ENCODE measurements around the gene UTS2R. TPM values are rescaled to one million over a fixed set of nuclear protein-coding genes. Genes with fewer than 3 reads are reported as not detected.
A peak's percentile ranks its signal among the peaks of the same experiment; 100 is the strongest.

Gene UTS2R
- total RNA-seq, 4 donors from 2014 or later, result not detected

DNA sequence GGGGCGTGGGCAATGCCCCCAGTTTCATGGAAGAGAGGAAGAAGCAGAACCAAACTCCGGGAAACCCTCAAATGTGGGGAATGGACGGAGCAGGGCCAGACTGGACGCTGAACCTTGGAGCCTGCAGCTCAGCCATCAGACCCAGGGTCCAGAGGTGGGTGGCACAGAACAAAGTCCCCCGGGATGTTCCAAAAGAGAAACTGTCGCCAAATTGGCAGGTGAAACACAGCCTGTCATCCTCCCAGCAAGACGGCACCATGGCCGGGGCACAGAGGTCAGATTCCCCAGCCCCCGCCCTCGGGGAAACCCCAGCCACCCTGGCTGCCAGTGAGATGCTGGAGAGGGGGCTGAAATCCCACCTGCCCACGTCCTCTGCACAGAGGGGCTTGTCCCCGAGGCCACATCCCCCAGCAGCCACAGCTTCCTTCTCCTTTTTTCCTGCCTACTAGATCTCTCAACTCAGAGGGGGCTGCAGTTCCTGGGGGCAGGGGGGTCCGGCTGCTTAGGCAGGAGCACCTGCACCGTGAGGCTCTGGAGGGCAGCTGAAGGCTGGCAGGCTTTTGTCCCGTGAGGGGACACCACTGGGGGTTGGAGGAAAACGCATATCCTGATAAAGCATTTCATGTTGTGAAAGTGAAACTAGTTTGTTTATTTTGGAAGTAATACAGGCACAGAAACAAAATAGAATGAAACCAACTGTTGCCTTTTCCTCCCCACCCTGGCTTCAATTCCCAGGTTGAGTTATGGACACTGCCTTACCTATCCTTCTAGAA lies 36.8 kb upstream of the UTS2R start:
- peak overlapping the region; percentile 12 to 29 for H3K4me3 ChIP-seq
- no peak for DNase-seq
- TF ChIP-seq, protein P1, sequence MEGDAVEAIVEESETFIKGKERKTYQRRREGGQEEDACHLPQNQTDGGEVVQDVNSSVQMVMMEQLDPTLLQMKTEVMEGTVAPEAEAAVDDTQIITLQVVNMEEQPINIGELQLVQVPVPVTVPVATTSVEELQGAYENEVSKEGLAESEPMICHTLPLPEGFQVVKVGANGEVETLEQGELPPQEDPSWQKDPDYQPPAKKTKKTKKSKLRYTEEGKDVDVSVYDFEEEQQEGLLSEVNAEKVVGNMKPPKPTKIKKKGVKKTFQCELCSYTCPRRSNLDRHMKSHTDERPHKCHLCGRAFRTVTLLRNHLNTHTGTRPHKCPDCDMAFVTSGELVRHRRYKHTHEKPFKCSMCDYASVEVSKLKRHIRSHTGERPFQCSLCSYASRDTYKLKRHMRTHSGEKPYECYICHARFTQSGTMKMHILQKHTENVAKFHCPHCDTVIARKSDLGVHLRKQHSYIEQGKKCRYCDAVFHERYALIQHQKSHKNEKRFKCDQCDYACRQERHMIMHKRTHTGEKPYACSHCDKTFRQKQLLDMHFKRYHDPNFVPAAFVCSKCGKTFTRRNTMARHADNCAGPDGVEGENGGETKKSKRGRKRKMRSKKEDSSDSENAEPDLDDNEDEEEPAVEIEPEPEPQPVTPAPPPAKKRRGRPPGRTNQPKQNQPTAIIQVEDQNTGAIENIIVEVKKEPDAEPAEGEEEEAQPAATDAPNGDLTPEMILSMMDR (IDR thresholded peaks at IDR 0.05), result no peak
- TF ChIP-seq POLR2A (IDR thresholded peaks at IDR 0.05), result no peak
- H3K9me3 ChIP-seq, result no peaks in the 10 kb centered on the region
- no peaks in the 10 kb centered on the region for H3K36me3 ChIP-seq
- H3K4me1 ChIP-seq, result peaks cover 0 to 12% of the 10 kb centered on the region in 2 donors
- intact Hi-C loops (cut with DNase I; ENCODE audit: low total_unique reads), result no loop called here
- peak overlapping the region; percentile 69 to 74 for H3K27ac ChIP-seq
- H3K27me3 ChIP-seq, result no peaks in the 10 kb centered on the region

DNA sequence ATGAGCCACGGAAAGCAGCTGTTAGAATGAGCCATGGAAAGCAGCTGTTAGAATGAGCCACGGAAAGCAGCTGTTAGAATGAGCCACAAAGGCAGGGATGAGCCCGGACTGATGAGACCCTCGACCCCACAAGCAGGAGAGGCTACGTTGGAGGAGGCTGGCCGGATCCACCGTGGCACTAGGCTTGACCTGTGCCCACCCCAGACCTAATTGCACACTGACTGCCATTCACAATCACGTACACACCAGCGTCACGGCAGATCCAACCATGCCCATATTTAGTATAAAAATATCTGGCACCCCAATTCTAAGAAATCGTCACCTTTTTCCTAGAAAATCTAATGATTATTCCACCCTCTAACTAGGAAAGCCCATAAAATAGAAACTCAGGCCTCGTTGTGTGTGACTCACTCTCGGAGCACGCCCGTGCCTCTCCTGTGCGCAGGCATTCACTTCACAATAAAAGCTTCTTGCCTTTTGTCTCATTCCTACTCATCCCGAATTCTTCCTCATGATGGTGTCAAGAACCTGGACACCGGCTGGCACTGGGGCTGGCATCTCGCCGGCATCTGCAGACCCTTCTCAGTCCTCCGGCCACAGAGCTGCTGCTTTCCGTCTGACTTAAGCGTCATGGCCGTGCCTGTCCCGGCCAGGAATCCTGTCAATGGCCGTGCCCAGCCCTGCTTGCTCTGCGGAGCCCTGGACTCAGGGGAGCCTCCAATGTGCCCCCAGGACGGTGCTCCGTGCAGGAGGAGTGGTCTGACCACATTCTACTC lies 32.5 kb upstream of the UTS2R start:
- peak overlapping the region; percentile 34 to 43 for H3K4me3 ChIP-seq
- H3K27ac ChIP-seq, result peak overlapping the region; percentile 80 to 82
- peak; percentile 66 to 75 for DNase-seq

DNA sequence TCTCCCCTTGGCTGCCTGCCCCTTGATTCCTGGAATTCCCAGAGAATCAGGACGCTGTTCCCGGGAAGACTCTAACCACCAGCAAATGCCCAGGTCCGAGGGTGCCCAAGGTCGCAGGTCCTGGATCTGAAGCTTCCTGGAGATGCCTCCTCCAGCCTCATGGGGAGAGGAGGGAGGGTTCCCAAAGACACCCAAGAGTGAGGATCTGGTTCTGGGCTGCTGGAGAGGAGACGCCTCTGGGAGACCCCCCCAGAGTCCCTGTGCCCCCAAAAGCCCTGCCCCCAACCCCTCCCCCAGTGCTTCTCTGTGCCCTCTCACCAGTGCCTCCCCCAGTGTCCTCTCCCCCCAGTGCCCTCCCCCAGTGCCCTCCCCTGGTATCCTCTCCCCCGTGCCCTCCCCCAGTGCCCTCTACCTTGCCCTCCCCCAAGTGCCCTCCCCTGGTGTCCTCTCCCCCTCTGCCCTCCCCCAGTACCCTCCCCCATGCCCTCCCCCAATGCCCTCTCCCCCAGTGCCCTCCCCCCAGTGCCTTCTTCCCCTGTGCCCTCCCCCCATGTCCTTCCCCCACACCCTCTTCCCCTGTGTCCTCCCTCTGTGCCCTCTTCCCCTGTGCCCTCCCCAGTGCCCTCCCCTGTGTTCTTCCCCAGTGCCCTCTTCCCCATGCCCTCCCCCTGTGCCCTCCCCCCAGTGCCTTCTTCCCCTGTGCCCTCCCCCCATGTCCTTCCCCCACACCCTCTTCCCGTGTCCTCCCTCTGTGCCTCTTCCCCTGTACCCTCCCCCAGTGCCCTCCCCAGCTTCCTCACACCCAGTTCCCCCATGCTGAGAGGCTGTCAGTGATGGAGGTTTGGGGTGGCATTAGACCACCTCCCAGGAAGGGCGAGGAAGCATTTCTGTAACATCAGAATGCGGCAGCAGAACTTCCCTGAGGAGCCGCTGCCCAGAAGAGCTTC lies 31.7 kb upstream of the UTS2R start:
- Histone ChIP-seq H3K9me3 (no peaks in the 10 kb centered on the region), H3K27me3 (no peaks in the 10 kb centered on the region), H3K27ac (peak overlapping the region; percentile 80 to 82), H3K4me3 (peak overlapping the region; percentile 34 to 43), H3K36me3 (no peaks in the 10 kb centered on the region), H3K4me1 (peaks cover 0 to under 1% of the 10 kb centered on the region in 2 donors)
- no peak for TF ChIP-seq POLR2A (IDR thresholded peaks at IDR 0.05)
- TF ChIP-seq, protein P1 (IDR thresholded peaks at IDR 0.05), result no peak
- DNase-seq, result no peak
- intact Hi-C loops (cut with DNase I; ENCODE audit: low total_unique reads), result no loop called here

More for the DNA sequence above, 32.5 kb upstream of the UTS2R start:
- Histone ChIP-seq H3K27me3 (no peaks in the 10 kb centered on the region), H3K36me3 (no peaks in the 10 kb centered on the region), H3K4me1 (peaks cover 0 to 8% of the 10 kb centered on the region in 2 donors), H3K9me3 (no peaks in the 10 kb centered on the region)
- intact Hi-C loops (cut with DNase I; ENCODE audit: low total_unique reads), result no loop called here
- TF ChIP-seq POLR2A (IDR thresholded peaks at IDR 0.05), result peak in 1 of 2 donors; percentile 12
- TF ChIP-seq, protein P1 (IDR thresholded peaks at IDR 0.05), result no peak

DNA sequence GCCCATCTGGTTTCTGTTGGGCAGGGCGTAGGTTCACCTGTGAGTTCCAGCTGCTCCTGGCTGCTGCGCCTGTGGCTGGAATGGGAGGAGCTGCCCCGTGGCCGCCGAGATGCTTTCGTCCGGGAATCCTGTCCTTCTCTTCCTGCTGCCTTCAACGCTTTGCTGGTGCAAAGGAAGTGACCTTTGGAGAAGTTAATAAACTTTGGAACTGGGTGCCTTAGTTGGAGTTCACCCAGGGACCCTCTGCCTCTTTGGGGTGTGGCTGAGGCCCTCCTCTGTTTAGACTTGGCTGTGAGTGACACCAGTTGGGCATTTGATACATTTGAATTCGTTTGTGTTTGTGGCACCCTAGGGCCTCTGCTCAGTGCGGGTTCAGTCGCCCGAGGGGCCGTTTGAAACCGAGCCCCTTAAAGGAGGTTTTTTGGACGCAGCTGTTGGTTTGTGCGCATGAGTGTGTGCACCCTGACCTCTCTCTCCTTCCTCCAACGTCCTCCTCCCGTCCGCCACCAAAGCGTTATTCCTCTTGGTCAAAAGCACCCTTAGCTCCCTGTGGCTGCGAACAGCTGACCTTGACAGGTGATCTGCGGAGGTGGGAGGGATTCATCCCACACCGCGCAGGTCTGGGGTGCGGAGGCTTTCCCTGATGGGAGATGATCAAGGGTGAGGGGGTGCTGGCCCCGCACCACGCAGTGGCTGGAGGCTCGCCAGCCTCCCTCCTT lies 29.0 kb upstream of the UTS2R start:
- Histone ChIP-seq H3K9me3 (no peaks in the 10 kb centered on the region), H3K36me3 (no peaks in the 10 kb centered on the region), H3K4me3 (no peak overlapping the region), H3K4me1 (no peaks in the 10 kb centered on the region), H3K27ac (no peak overlapping the region), H3K27me3 (no peaks in the 10 kb centered on the region)
- intact Hi-C loops (cut with DNase I; ENCODE audit: low total_unique reads), result no loop called here
- TF ChIP-seq POLR2A (IDR thresholded peaks at IDR 0.05), result no peak
- TF ChIP-seq, protein P1 (IDR thresholded peaks at IDR 0.05), result no peak
- no peak for DNase-seq
